ENCODE results near the gene KTN1.

Gene KTN1

DNA sequence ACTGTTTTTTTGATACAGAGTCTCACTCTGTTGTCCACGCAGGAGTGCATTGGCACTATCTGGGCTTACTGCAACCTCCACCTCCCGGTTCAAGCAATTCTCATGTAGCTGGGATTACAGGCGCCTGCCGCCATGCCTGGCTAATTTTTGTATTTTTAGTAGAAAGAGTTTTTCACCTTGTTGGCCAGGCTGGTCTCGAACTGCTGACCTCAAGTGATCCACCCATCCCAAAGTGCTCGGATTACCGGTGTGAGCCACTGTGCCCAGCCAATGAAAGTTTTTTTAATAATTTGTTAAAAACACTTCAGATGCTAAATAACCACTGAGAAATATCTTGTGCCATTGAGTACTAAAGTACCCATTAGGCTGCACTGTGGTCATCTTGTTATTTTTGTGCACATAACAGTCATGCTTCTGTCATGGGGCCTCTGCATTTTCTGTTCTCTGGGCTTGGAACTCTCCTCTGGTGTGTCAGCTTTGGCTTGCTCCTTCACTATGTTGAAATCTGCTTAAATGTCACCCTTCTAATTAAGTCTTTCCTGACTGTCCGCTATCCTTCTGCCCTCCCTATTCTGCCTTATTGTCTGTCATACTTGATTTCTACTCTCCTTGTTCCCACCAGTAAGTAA lies 105.1 kb downstream of the KTN1 start:
- DNase-seq (ENCODE audit: extremely low read depth, insufficient read length), result no peak
- TF ChIP-seq, protein P1, sequence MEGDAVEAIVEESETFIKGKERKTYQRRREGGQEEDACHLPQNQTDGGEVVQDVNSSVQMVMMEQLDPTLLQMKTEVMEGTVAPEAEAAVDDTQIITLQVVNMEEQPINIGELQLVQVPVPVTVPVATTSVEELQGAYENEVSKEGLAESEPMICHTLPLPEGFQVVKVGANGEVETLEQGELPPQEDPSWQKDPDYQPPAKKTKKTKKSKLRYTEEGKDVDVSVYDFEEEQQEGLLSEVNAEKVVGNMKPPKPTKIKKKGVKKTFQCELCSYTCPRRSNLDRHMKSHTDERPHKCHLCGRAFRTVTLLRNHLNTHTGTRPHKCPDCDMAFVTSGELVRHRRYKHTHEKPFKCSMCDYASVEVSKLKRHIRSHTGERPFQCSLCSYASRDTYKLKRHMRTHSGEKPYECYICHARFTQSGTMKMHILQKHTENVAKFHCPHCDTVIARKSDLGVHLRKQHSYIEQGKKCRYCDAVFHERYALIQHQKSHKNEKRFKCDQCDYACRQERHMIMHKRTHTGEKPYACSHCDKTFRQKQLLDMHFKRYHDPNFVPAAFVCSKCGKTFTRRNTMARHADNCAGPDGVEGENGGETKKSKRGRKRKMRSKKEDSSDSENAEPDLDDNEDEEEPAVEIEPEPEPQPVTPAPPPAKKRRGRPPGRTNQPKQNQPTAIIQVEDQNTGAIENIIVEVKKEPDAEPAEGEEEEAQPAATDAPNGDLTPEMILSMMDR (IDR thresholded peaks at IDR 0.05; ENCODE audit: insufficient read depth, low read length, poor library complexity, severe bottlenecking), result no peak
- H3K4me3 ChIP-seq (replicated peaks; ENCODE audit: low read depth, low read length), result no peak overlapping the region
- peaks cover 2% of the 10 kb centered on the region for H3K36me3 ChIP-seq (ENCODE audit: control insufficient read depth, insufficient read depth, low read length)
- H3K27me3 ChIP-seq (replicated peaks; ENCODE audit: control insufficient read depth, insufficient read depth, low read length), result no peaks in the 10 kb centered on the region

DNA sequence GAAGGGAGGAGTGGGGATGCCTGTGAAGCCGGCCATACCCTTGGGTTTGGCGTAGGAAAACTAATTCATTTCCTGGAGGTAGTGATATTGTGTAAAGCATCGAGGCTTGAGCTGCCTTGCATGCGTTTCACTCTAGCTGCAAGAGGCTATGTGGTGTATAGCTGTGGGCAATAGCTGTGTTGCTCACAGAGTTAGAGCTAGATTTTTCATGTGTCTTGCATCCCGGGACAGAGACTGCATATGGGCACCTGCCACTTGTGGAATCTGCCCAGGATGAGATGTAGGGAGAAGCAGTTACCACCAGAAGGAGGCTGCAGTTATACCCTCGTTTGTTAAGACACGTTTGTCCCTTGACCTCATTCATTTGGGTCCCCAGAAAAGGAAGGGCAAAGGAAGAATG lies 106.7 kb downstream of the KTN1 start:
- DNase-seq (ENCODE audit: extremely low read depth, insufficient read length), result no peak
- H3K27me3 ChIP-seq (replicated peaks; ENCODE audit: control insufficient read depth, insufficient read depth, low read length), result no peaks in the 10 kb centered on the region
- no peak overlapping the region for H3K4me3 ChIP-seq (replicated peaks; ENCODE audit: low read depth, low read length)
- TF ChIP-seq, protein P1 (IDR thresholded peaks at IDR 0.05; ENCODE audit: insufficient read depth, low read length, poor library complexity, severe bottlenecking), result no peak
- peaks cover 2% of the 10 kb centered on the region for H3K36me3 ChIP-seq (ENCODE audit: control insufficient read depth, insufficient read depth, low read length)

DNA sequence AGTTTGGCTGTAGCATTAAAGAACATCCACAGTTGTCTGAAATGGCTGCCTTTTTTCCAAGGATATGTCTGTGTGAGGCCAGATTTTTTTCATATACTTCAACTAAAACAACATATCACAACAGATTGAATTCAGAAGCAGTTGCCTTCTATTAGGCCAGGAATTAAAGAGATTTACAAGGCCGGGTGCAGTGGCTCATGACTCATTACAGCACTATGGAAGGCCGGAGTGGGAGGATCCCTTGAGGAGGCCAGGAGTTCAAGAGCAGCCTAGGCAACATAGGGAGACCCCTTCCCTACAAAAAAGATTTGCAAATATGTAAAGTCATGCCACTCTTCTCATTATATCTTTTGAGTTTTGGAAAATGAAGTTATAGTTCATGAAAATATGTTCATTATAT lies 108.6 kb downstream of the KTN1 start:
- H3K4me3 ChIP-seq (replicated peaks; ENCODE audit: low read depth, low read length), result no peak overlapping the region
- H3K27me3 ChIP-seq (replicated peaks; ENCODE audit: control insufficient read depth, insufficient read depth, low read length), result no peaks in the 10 kb centered on the region
- TF ChIP-seq, protein P1 (IDR thresholded peaks at IDR 0.05; ENCODE audit: insufficient read depth, low read length, poor library complexity, severe bottlenecking), result no peak
- peaks cover 2% of the 10 kb centered on the region for H3K36me3 ChIP-seq (ENCODE audit: control insufficient read depth, insufficient read depth, low read length)
- no peak for DNase-seq (ENCODE audit: extremely low read depth, insufficient read length)

DNA sequence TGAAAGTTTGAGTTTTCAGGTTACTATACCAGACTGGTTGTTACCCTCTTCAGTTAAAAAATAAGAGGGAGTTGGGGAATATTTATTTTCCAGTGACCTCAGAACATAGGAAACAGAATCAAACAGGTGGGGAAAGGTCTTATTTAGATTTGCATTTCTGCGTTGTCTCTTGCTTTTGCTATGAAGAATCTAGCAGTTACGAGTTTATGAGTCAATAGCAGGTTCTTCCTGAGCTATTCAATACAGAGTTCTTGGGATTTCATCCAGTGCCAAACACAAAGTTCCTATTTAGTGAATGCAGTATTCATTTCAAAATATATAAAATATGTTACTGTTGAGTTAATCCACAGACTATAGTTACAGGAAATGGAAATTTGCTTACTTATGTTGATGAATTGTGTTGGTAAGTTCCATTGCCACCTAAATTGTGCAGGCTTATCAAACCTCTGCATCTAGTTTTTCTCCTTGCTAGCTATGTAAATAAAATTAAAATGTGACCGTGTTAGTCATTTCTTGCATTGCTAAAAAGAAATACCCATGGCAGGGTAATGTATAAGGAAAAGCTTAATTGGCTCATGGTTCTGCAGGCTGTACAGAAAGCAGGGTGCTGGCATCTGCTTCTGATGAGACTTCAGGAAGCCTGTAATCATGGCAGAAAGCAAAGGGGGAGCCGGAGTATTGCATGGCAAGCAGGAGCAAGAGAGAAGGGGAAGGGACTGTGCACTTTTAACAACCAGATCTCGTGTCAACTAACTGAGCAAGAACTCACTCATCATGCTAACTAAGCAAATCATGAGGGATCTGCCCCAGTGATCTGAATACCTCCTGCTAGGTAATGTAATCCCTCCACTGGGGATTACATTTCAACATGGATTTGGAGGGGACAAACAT lies 110.2 kb downstream of the KTN1 start:
- no peak for DNase-seq (ENCODE audit: extremely low read depth, insufficient read length)
- Histone ChIP-seq H3K36me3 (ENCODE audit: control insufficient read depth, insufficient read depth, low read length) (peaks cover 2% of the 10 kb centered on the region), H3K27me3 (replicated peaks; ENCODE audit: control insufficient read depth, insufficient read depth, low read length) (no peaks in the 10 kb centered on the region), H3K4me3 (replicated peaks; ENCODE audit: low read depth, low read length) (no peak overlapping the region)
- TF ChIP-seq, protein P1 (IDR thresholded peaks at IDR 0.05; ENCODE audit: insufficient read depth, low read length, poor library complexity, severe bottlenecking), result no peak

DNA sequence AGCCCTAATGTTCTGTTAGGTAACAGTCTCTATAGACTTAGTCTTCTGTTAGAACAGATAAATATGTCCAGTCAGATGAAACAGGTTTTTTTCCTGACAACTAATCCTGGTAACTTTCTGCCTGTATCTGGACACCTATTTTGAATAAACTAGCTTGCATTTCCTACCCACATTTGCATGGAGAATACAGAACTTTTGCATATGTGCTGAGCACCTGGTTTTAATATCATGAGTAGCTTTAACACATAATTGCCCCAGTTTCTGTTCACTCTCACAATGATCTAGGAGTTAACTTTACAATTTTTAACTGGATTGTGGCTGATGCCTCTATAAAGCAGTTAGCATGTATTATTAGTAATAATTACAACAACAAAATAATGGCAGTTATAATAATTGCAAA lies 111.7 kb downstream of the KTN1 start:
- Histone ChIP-seq H3K4me3 (replicated peaks; ENCODE audit: low read depth, low read length) (no peak overlapping the region), H3K36me3 (ENCODE audit: control insufficient read depth, insufficient read depth, low read length) (no peaks in the 10 kb centered on the region), H3K27me3 (replicated peaks; ENCODE audit: control insufficient read depth, insufficient read depth, low read length) (no peaks in the 10 kb centered on the region)
- TF ChIP-seq, protein P1 (IDR thresholded peaks at IDR 0.05; ENCODE audit: insufficient read depth, low read length, poor library complexity, severe bottlenecking), result no peak
- no peak for DNase-seq (ENCODE audit: extremely low read depth, insufficient read length)
